K562 (cell line): ENCODE data around the gene COL26A1. TPM values are rescaled to one million over a fixed set of nuclear protein-coding genes. Genes with fewer than 3 reads are reported as not detected.

Experiments used
- CBX8 ChIP-seq: fragments of 200-600 bp; sonication (generic); IDR thresholded peaks from 2 replicates; pipeline ENCODE4 v1.6.1; 2012; ENCODE audit warnings: borderline replicate concordance, mixed run types, low read depth, mild to moderate bottlenecking, moderate library complexity, mixed read lengths, low read length, control low read depth, inconsistent platforms; ENCODE audit not compliant: poor library complexity, severe bottlenecking; ENCODE audit errors: extremely low read depth
- TAF9B ChIP-seq: fragments of 450-650 bp; IDR thresholded peaks from 2 replicates; pipeline ENCODE4 v1.6.1; 2018; ENCODE audit warnings: mild to moderate bottlenecking; ENCODE audit not compliant: partially characterized antibody
- ZBTB40 ChIP-seq, 2 experiments: fragments of 450-650 bp in 1 of 2; sonication (generic) in 1 of 2; formaldehyde crosslinking in 1 of 2; IDR thresholded peaks; 2 replicates each; pipeline versions ENCODE4 v1.7.1 to v1.9.0; 2016 to 2022; ENCODE audit warnings: inconsistent platforms in 1 of 2, mild to moderate bottlenecking in 1 of 2, missing genetic modification reagents in 1 of 2
- polyA plus RNA-seq, 8 experiments: library from polyadenylated mRNA; depleted of rRNA in 4 of 8; stranded (reverse) in 5 of 8; unstranded in 3 of 8; fragments of >200 nt; fragmentation: Nextera tagmentation in 2 of 8; fragmentation: Illumina TruSeq in 1 of 8; extraction: Ambion mirVana in 2 of 8; extraction: Trizol in 1 of 8; gene quantifications; 2 replicates each; pipeline versions ENCODE4 v1.2.1 to v1.2.3, GENCODE V29; 2011 to 2014; ENCODE audit warnings: inconsistent platforms in 1 of 8, missing spikeins in 1 of 8
- total RNA-seq, 7 experiments: library from RNA; depleted of rRNA in 6 of 7; stranded (reverse); fragments of >200 nt in 6 of 7; fragmentation: Illumina TruSeq in 2 of 7; extraction: Trizol in 2 of 7; gene quantifications; 2 replicates each; pipeline versions ENCODE4 v1.2.1 to v1.2.3, GENCODE V29; 2011 to 2021; ENCODE audit warnings: low replicate concordance in 1 of 7

The COL26A1 gene
- total and polyA plus RNA-seq, 9 of the 15 experiments (the other 6 are each of a cell fraction or from before 2014, with no cell fraction given), result 0.04 to 0.39 (median 0.07) TPM; not detected in 5

GRCh38 chr7:101432316-101432715, 69.6 kb downstream of the COL26A1 start (continued):
- TF ChIP-seq ZBTB40 (IDR thresholded peaks at IDR 0.05) (no peak), ZBTB40 (CRISPR knock-in tag; IDR thresholded peaks at IDR 0.05) (no peak), CBX8 (no peak), TAF9B (no peak)
